Neural crest cell (in vitro differentiated cells): ENCODE measurements around the gene PLXNB2. TPM values are rescaled to one million over a fixed set of nuclear protein-coding genes. Genes with fewer than 3 reads are reported as not detected.

Experiments
- DNase-seq: peaks from one replicate; pipeline ENCODE4 v3.0.0; 2021; ENCODE audit warnings: low read depth, mixed read lengths, low spot score
- H3K27ac Mint-ChIP-seq: one replicate; pipeline ENCODE4 v1.8.0; 2021; ENCODE audit warnings: mild to moderate bottlenecking, mixed read lengths; ENCODE audit not compliant: unreplicated experiment
- H3K27me3 Mint-ChIP-seq: 2 replicates; pipeline ENCODE4 v1.8.0; 2021; ENCODE audit warnings: low read depth, mild to moderate bottlenecking, mixed read lengths
- H3K36me3 Mint-ChIP-seq: 2 replicates; pipeline ENCODE4 v1.8.0; 2021; ENCODE audit warnings: low read depth, mild to moderate bottlenecking, mixed read lengths
- H3K4me1 Mint-ChIP-seq: 2 replicates; pipeline ENCODE4 v1.8.0; 2021; ENCODE audit warnings: mixed read lengths
- H3K4me3 Mint-ChIP-seq: one replicate; pipeline ENCODE4 v1.8.0; 2021; ENCODE audit warnings: mild to moderate bottlenecking, mixed read lengths
- H3K9me3 Mint-ChIP-seq: 2 replicates; pipeline ENCODE4 v1.8.0; 2021; ENCODE audit warnings: mixed read lengths
- total RNA-seq: library from RNA; stranded (reverse); gene quantifications from 2 replicates; pipeline ENCODE4 v1.2.1, GENCODE V29; 2021
- TF ChIP-seq, protein P1 (sequence below): fragments of 200-600 bp; sonication (generic); conservative IDR thresholded peaks from 2 replicates; pipeline ENCODE4 v1.5.0; 2021; ENCODE audit warnings: antibody characterized with exemption, mild to moderate bottlenecking

The PLXNB2 gene
- total RNA-seq, 1 donor from 2014 or later = 130 TPM

DNA sequence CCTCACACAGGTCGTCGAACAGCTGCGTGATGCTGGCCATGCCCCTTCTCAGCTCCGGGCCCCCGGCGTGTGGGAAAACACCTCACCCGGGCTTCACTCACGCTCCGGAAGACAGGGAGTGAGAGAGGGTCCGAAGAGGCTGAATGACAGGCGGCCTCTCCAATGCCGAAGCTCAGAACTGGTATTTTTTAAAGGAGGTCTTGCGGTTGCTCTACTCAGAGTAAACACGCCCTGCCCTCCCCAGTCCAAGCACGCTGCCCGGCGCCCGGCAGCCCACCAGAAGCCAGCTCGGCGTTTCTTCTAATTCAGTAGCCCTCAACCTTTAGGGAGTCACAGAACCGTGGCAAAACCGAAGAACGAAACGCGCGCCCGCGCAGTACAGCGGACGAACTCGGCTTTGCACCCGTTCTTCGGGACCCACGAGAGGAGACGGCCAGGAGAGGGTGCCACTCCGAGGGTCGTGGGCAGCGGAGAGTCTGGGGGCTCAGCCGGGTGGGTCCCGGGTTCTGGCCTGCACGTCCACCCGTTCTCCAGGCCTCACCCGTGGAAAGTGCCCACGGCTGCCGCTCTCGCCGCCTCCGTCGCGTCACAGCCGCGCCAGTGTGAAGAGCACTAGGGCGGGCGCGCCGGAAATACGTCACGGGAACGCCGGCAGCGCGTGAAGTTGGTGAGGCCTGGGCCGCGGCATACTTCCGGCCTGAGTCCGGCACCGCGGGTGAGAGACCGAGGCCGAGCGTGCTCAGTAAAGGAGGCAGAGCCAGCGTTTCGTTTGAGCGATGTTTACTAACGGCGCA, 62.8 kb downstream of the PLXNB2 start, which contains the start of gene TUBGCP6:
TUBGCP6 (minus strand) TSS at position 604 of the 794 bp plus-strand sequence; CDS start at position 40, 564 bp downstream.
- TF ChIP-seq, protein P1, sequence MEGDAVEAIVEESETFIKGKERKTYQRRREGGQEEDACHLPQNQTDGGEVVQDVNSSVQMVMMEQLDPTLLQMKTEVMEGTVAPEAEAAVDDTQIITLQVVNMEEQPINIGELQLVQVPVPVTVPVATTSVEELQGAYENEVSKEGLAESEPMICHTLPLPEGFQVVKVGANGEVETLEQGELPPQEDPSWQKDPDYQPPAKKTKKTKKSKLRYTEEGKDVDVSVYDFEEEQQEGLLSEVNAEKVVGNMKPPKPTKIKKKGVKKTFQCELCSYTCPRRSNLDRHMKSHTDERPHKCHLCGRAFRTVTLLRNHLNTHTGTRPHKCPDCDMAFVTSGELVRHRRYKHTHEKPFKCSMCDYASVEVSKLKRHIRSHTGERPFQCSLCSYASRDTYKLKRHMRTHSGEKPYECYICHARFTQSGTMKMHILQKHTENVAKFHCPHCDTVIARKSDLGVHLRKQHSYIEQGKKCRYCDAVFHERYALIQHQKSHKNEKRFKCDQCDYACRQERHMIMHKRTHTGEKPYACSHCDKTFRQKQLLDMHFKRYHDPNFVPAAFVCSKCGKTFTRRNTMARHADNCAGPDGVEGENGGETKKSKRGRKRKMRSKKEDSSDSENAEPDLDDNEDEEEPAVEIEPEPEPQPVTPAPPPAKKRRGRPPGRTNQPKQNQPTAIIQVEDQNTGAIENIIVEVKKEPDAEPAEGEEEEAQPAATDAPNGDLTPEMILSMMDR = peak; percentile 48
- peaks cover 4% of the 10 kb centered on the region for H3K36me3 Mint-ChIP-seq
- H3K4me1 Mint-ChIP-seq = peaks cover 42% of the 10 kb centered on the region
- H3K9me3 Mint-ChIP-seq = no peaks in the 10 kb centered on the region
- peak within 1 kb of the TSS; percentile 98 for H3K27ac Mint-ChIP-seq
- peaks cover 2% of the 10 kb centered on the region for H3K27me3 Mint-ChIP-seq
- peak; percentile 85 for DNase-seq
- H3K4me3 Mint-ChIP-seq = peak within 1 kb of the TSS; percentile 98

GRCh38 chr22:50243685-50244419, 63.6 kb downstream of the PLXNB2 start:
- Mint-ChIP-seq H3K27ac (peak overlapping the region; percentile 98), H3K27me3 (peaks cover 2% of the 10 kb centered on the region), H3K4me1 (peaks cover 42% of the 10 kb centered on the region), H3K36me3 (peaks cover 4% of the 10 kb centered on the region), H3K9me3 (no peaks in the 10 kb centered on the region), H3K4me3 (peak overlapping the region; percentile 98)
- TF ChIP-seq, protein P1 = no peak
- no peak for DNase-seq

GRCh38 chr22:50242406-50242949, 65.0 kb downstream of the PLXNB2 start:
- H3K4me3 Mint-ChIP-seq = peak overlapping the region; percentile 98
- no peak overlapping the region for H3K27ac Mint-ChIP-seq
- peaks cover 37% of the 10 kb centered on the region for H3K4me1 Mint-ChIP-seq
- no peaks in the 10 kb centered on the region for H3K9me3 Mint-ChIP-seq
- H3K27me3 Mint-ChIP-seq = peaks cover 2% of the 10 kb centered on the region
- peaks cover 4% of the 10 kb centered on the region for H3K36me3 Mint-ChIP-seq
- DNase-seq = no peak
- TF ChIP-seq, protein P1 = no peak

DNA sequence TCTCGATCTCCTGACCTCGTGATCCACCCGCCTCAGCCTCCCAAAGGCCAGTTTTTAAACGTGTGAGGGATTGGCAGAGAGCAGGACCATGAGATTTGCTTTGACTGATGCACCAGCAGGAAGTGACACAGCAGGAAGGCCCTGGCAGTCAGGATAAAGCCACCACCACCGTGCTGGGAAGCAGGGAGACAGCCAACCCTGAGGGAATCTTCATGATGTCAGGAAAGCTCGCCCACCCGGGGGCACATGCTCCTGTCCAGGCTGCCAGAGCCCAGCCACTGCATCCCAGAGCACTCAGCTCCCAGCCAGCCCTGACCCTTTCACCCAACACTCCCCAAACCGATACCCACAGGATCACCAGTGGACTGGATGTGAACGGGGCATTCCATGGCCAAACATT, 68.7 kb downstream of the PLXNB2 start:
- Mint-ChIP-seq H3K9me3 (no peaks in the 10 kb centered on the region), H3K27ac (no peak overlapping the region), H3K4me1 (peaks cover 26% of the 10 kb centered on the region), H3K4me3 (no peak overlapping the region), H3K36me3 (peaks cover 15% of the 10 kb centered on the region), H3K27me3 (no peaks in the 10 kb centered on the region)
- no peak for DNase-seq
- TF ChIP-seq, protein P1 = no peak

GRCh38 chr22:50236731-50237409, 70.6 kb downstream of the PLXNB2 start:
- Mint-ChIP-seq H3K4me1 (peaks cover 11% of the 10 kb centered on the region), H3K36me3 (peaks cover 16% of the 10 kb centered on the region), H3K27me3 (no peaks in the 10 kb centered on the region), H3K4me3 (peak overlapping the region; percentile 56), H3K27ac (peak overlapping the region; percentile 92), H3K9me3 (no peaks in the 10 kb centered on the region)
- DNase-seq = no peak
- TF ChIP-seq, protein P1 = peak; percentile 64
